LNCAP (cell line): ENCODE measurements around the gene COL4A4.

Experiments used
- TF ChIP-seq, protein P1 (sequence below): fragments of 450-650 bp; IDR thresholded peaks from 2 replicates; pipeline ENCODE4 v1.5.1; 2017; ENCODE audit warnings: mild to moderate bottlenecking

Gene COL4A4

DNA sequence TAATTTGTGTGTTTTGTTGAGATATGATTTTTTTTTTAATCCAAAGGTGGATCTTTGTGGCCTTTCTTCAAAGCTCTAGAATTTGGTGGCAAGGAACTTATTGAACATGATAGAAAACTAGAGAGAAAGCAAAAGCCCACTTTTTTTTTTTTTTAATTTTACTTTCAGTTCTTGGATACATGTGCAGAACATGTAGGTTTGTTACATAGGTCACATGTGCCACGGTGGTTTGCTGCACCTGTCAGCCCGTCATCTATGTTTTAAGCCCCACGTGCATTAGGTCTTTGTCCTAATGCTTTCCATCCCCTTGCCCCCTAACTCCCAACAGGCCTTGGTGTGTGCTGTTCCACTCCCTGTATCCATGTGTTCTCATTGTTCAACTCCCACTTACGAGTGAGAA is 192.2 kb downstream of the COL4A4 start:
- TF ChIP-seq, protein P1, sequence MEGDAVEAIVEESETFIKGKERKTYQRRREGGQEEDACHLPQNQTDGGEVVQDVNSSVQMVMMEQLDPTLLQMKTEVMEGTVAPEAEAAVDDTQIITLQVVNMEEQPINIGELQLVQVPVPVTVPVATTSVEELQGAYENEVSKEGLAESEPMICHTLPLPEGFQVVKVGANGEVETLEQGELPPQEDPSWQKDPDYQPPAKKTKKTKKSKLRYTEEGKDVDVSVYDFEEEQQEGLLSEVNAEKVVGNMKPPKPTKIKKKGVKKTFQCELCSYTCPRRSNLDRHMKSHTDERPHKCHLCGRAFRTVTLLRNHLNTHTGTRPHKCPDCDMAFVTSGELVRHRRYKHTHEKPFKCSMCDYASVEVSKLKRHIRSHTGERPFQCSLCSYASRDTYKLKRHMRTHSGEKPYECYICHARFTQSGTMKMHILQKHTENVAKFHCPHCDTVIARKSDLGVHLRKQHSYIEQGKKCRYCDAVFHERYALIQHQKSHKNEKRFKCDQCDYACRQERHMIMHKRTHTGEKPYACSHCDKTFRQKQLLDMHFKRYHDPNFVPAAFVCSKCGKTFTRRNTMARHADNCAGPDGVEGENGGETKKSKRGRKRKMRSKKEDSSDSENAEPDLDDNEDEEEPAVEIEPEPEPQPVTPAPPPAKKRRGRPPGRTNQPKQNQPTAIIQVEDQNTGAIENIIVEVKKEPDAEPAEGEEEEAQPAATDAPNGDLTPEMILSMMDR, result no peak

DNA sequence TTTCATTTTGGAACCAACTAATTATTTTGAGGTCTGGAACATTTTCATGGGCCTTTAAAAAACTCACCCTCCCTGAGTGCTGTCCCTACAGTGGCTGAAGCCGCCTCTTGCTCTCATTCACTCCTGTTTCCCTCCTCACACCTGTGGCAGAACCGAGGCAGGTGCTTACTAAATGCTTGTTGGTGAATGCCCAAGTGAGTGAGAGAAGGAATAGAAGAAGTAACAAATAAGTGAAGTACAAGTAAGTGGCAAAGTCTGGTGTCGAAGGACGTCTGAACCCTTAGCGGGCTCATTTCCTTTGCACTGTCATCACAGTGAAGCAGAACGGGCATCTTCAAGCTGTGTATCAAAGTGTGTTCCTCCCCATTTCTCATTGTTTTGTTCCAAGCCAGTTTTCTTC is 192.9 kb downstream of the COL4A4 start:
- TF ChIP-seq, protein P1, result no peak

DNA sequence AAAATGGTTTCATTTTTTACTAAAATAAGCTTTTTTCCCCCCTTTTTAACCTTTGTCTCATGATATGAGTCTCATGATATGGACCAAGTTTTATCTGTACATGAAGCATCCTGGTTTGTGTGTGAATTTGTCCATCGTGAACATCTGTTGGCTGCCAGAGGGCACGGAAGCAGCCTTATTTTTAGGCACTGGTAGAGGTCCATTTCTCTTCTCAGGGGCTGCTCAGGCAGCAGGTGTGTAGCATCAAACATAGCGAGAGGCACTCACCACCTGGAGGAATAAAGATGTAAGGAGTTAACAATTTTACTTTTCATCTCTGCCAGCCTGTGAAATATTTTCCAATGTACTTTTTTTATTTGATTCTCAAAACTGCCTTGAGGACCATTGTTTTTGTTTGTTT is 193.6 kb downstream of the COL4A4 start:
- TF ChIP-seq, protein P1, result no peak

DNA sequence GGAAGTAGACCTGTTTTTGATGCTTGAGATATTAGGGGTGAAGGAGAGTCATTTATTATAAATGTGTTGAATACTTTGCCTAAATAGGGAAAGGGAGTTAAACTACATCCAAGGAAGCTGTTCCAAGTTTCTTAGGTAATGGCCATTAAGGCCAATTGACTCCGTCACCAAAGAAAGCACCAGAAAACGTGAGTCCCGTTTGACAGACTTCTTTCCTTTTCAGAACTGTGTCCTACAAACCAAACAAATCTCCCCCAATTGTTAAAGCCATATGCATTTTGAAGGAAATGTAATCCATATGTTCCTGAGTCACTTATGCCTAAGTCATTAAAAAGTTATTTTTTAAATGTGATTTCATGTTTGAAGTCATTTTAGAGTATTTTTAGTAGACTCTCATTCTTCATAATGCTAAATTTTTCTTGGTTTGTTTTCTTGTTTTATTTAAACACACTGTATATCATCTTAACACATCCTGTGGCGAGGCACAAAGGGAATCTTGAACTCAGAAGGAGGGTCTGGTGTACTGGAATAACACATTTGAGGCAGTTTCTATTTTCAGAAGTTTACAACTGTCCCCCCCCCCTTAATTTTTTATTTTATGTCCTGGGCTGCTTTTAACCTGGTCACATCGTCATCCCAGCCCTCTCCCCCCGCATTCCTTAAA is 194.5 kb downstream of the COL4A4 start:
- TF ChIP-seq, protein P1, result no peak

DNA sequence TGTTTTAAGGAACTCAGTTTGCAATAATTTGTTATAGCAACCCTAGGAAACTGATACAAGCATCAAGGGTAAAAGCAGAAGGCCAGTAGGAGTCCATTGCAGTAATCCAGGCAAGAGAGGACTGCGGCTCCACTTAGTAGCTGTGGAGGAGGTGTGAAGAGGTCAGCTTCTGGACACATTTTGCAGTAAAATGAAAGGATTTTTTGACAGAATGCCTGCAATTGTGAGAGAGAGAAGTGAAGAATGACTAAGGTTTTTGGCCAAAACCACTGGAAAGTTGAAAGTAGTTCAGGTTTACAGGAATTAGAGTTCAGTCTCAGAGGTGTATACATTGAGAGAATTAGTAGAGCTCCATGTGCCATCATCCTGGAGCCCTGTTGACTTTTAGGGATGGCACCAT is 198.6 kb downstream of the COL4A4 start:
- TF ChIP-seq, protein P1, result no peak

DNA sequence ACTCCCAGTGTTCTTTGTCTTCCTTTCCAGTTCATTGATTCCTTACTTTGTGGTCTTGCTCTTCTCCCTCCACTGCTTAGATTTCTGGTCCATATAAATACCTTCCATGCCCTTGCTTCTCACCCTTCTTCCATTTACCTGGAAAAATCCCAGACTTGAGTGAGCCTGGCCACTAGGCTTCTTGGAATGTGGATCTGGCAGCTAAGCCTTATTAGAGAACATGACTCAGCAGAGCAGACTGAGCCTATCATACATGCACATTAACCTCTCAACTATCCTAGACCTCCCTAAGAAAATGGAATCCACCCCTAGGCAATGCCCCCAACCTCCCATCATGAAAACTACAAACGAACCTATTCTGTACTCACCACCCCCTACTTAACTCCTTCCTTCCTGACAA is 200.5 kb downstream of the COL4A4 start:
- TF ChIP-seq, protein P1, result no peak

DNA sequence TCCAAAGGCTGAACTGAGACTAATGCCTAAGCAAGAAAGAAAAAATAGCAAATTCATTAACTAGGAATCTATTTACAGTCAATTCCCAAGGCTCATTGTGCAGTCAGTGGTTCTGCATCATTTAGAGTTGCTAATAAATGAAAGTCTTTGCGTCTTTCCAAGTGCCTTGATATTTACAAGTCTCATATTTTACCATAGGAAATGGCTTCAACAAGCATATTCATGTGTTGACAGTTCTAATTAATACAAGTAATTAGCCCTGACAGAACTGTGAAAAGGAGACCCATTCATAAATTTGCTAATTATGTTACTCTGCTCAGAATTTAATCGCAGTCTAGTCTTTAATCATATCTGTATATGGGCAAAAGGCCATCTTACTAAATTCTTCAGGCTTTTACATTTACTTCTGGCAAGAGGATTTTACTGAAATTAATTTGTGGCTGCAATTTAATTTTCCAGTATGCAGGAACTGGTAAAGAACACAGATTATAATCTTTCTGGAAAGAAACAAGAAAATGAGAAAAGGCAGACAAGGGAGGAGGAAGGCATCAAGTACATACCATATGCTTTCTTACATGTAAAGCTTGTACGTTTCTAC is 201.7 kb downstream of the COL4A4 start:
- TF ChIP-seq, protein P1, result no peak

DNA sequence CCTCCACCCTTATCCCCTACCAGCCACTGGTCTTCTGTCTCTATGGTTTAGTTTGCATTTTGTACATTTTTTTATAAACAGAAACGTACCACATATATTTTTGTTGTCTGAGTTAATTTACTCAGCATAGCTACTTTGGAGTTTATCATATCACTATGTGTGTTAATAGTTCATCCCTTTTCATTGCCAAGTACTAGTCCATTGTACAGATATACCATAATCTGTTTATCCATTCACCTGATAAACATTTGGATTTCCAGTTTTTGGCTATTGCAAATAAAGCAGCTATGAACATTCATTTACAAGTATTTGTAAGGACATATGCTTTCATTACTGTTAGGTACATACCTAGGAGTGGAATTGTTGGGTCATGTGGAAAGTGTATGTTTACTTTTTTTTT is 204.6 kb downstream of the COL4A4 start:
- TF ChIP-seq, protein P1, result no peak
